HCT116 (cell line): ENCODE data around the gene IQUB. TPM values are rescaled to one million over a fixed set of nuclear protein-coding genes. Genes with fewer than 3 reads are reported as not detected.

Experiments used
- ATAC-seq: fragments of 200-7000 bp; cut with Tn5 transposase; 2 replicates; pipeline ENCODE4 v1.9.1; 2020; ENCODE audit warnings: mild to moderate bottlenecking, moderate library complexity
- BruUV-seq: library from RNA; stranded (reverse); fragments of 400-500 nt; replicated peaks from 2 replicates; lab custom pipeline; 2021; lab: Mats Ljungman, UMichigan
- CTCF ChIA-PET: fragments of 300-600 bp; sonication (Branson Sonifier 250); formaldehyde crosslinking; loops from one replicate; lab custom pipeline; 2021; ENCODE audit warnings: antibody characterized with exemption; lab: Charles Lee
- POLR2A ChIA-PET: fragments of 300-600, 350-600 bp; sonication (Branson Sonifier 250); formaldehyde crosslinking; loops from one replicate; lab custom pipeline; 2021; ENCODE audit warnings: antibody characterized with exemption; lab: Charles Lee
- RAD21 ChIA-PET, 2 experiments: fragments of 300-600 bp; sonication (Branson Sonifier 250); formaldehyde crosslinking; loops; one replicate each; lab custom pipeline; 2023; ENCODE audit warnings: low total read pairs in 2 of 2; ENCODE audit not compliant: uncharacterized antibody in 2 of 2, unreplicated experiment in 2 of 2, low non-redundant PET in 1 of 2; lab: Charles Lee
- DNase-seq: peaks from one replicate; pipeline ENCODE4 v3.0.0-alpha.2; 2010; ENCODE audit warnings: low read depth, low spot score
- H2AFZ ChIP-seq: fragments of 200-600 bp; shearing (Covaris generic), sonication (generic); 2 replicates; pipeline ENCODE4 v1.6.1; 2017; ENCODE audit warnings: low read depth, mixed run types, mixed read lengths, antibody characterized with exemption, low read length; ENCODE audit not compliant: poor library complexity, severe bottlenecking
- H3K27ac ChIP-seq: 2 replicates; pipeline ENCODE4 v1.5.1; 2012; ENCODE audit warnings: low read depth, low read length
- H3K27me3 ChIP-seq: fragments of 200-600 bp; sonication (generic); 2 replicates; pipeline ENCODE4 v1.6.1; 2016; ENCODE audit warnings: mixed run types, low read length, mixed read lengths; ENCODE audit not compliant: insufficient read depth
- H3K36me3 ChIP-seq, 2 experiments: fragments of 200-500 bp in 1 of 2; fragments of 200-600 bp in 1 of 2; sonication (Bioruptor generic) in 1 of 2; sonication (generic) in 1 of 2; 2 replicates each; pipeline versions ENCODE4 v1.5.1 to v1.6.1; 2014 to 2016; ENCODE audit warnings: low read length in 2 of 2, inconsistent platforms in 1 of 2, mixed read lengths in 1 of 2, mixed run types in 1 of 2; ENCODE audit not compliant: insufficient read depth in 2 of 2, control insufficient read depth in 1 of 2
- H3K4me1 ChIP-seq, 2 experiments: fragments of 200-600 bp in 1 of 2; sonication (generic) in 1 of 2; 2 replicates each; pipeline versions ENCODE4 v1.5.1 to v1.6.1; 2012 to 2017; ENCODE audit warnings: low read length in 2 of 2, inconsistent platforms in 1 of 2, mild to moderate bottlenecking in 1 of 2, mixed read lengths in 1 of 2, mixed run types in 1 of 2, moderate library complexity in 1 of 2; ENCODE audit not compliant: insufficient read depth in 2 of 2, control insufficient read depth in 1 of 2
- H3K4me2 ChIP-seq: fragments of 200-600 bp; sonication (generic); 2 replicates; pipeline ENCODE4 v1.6.1; 2017; ENCODE audit warnings: mixed run types, low read length, mixed read lengths
- H3K4me3 ChIP-seq, 2 experiments: fragments of 200-600 bp in 1 of 2; sonication (generic) in 1 of 2; replicated peaks in 1 of 2; 2 replicates each; pipeline ENCODE4 v1.5.1; 2011 to 2016; ENCODE audit warnings: low read length in 2 of 2, control low read depth in 1 of 2, low read depth in 1 of 2, mild to moderate bottlenecking in 1 of 2, mixed read lengths in 1 of 2, mixed run types in 1 of 2
- H3K79me2 ChIP-seq: fragments of 200-600 bp; sonication (generic); 2 replicates; pipeline ENCODE4 v1.6.1; 2017; ENCODE audit warnings: mild to moderate bottlenecking, mixed run types, low read length, moderate library complexity, mixed read lengths; ENCODE audit not compliant: insufficient read depth
- H3K9ac ChIP-seq: fragments of 200-600 bp; sonication (generic); 2 replicates; pipeline ENCODE4 v1.6.1; 2016; ENCODE audit warnings: low read length, mixed read lengths
- H3K9me2 ChIP-seq: fragments of 200-600 bp; sonication (generic), shearing (Covaris generic); 2 replicates; pipeline ENCODE4 v1.6.1; 2017; ENCODE audit warnings: mixed run types, mild to moderate bottlenecking, moderate library complexity; ENCODE audit not compliant: insufficient read depth
- H3K9me3 ChIP-seq, 2 experiments: fragments of 200-500 bp in 1 of 2; fragments of 200-600 bp in 1 of 2; sonication (Bioruptor generic) in 1 of 2; sonication (generic) in 1 of 2; 2 replicates each; pipeline ENCODE4 v1.6.1; 2014 to 2017; ENCODE audit warnings: low read length in 2 of 2, mixed read lengths in 2 of 2, inconsistent platforms in 1 of 2, low read depth in 1 of 2, mild to moderate bottlenecking in 1 of 2, mixed run types in 1 of 2, moderate library complexity in 1 of 2; ENCODE audit not compliant: control insufficient read depth in 1 of 2, insufficient read depth in 1 of 2
- H4K20me1 ChIP-seq: fragments of 200-600 bp; sonication (generic), shearing (Covaris generic); 2 replicates; pipeline ENCODE4 v1.6.1; 2017; ENCODE audit warnings: mixed run types, mild to moderate bottlenecking, moderate library complexity; ENCODE audit not compliant: insufficient read depth
- CEBPB ChIP-seq: IDR thresholded peaks from 2 replicates; pipeline ENCODE4 v1.6.1; 2012; ENCODE audit warnings: low read depth
- CTCF ChIP-seq, 3 experiments: fragments of 200-600 bp in 1 of 3; sonication (generic) in 1 of 3; IDR thresholded peaks in 2 of 3; conservative IDR thresholded peaks in 1 of 3; 2 replicates each; pipeline ENCODE4 v1.5.1; 2012 to 2017; ENCODE audit warnings: low read depth in 2 of 3, low read length in 2 of 3, antibody characterized with exemption in 1 of 3, borderline replicate concordance in 1 of 3, control low read depth in 1 of 3, mild to moderate bottlenecking in 1 of 3, mixed read lengths in 1 of 3, mixed run types in 1 of 3, moderate library complexity in 1 of 3; ENCODE audit not compliant: insufficient read depth in 1 of 3
- EGR1 ChIP-seq: IDR thresholded peaks from 2 replicates; pipeline ENCODE4 v1.6.1; 2012; ENCODE audit warnings: low read depth
- ELF1 ChIP-seq: IDR thresholded peaks from 2 replicates; pipeline ENCODE4 v1.6.1; 2012; ENCODE audit warnings: low read depth, borderline replicate concordance
- EZH2 ChIP-seq: fragments of 200-600 bp; sonication (generic); IDR thresholded peaks from 2 replicates; pipeline ENCODE4 v1.6.1; 2017; ENCODE audit warnings: antibody characterized with exemption, mixed run types
- JUND ChIP-seq: IDR thresholded peaks from 2 replicates; pipeline ENCODE4 v1.6.1; 2012
- POLR2A ChIP-seq: IDR thresholded peaks from 2 replicates; pipeline ENCODE4 v1.7.0; 2011; ENCODE audit warnings: borderline replicate concordance; ENCODE audit not compliant: insufficient read depth, insufficient read length; ENCODE audit errors: extremely low read depth
- POLR2AphosphoS5 ChIP-seq: IDR thresholded peaks from 2 replicates; pipeline ENCODE4 v1.6.1; 2011; ENCODE audit warnings: mild to moderate bottlenecking, low read depth, low read length, moderate library complexity
- RAD21 ChIP-seq: IDR thresholded peaks from 2 replicates; pipeline ENCODE4 v1.6.1; 2012; ENCODE audit warnings: low read depth, mild to moderate bottlenecking
- SIN3A ChIP-seq: IDR thresholded peaks from 2 replicates; pipeline ENCODE4 v1.6.1; 2012; ENCODE audit warnings: low read depth
- SP1 ChIP-seq: IDR thresholded peaks from 2 replicates; pipeline ENCODE4 v1.6.1; 2012; ENCODE audit warnings: low read depth
- SRF ChIP-seq: IDR thresholded peaks from 2 replicates; pipeline ENCODE4 v1.6.1; 2012; ENCODE audit warnings: low read depth
- TCF7L2 ChIP-seq: IDR thresholded peaks from 2 replicates; pipeline ENCODE4 v1.7.0; 2011; ENCODE audit warnings: borderline replicate concordance, inconsistent platforms; ENCODE audit not compliant: insufficient read depth, insufficient read length; ENCODE audit errors: extremely low read depth
- YY1 ChIP-seq: IDR thresholded peaks from 2 replicates; pipeline ENCODE4 v1.6.1; 2011; ENCODE audit warnings: low read length, low read depth, moderate library complexity, mild to moderate bottlenecking; ENCODE audit not compliant: insufficient replicate concordance; ENCODE audit errors: extremely low read depth
- ZBTB33 ChIP-seq: IDR thresholded peaks from 2 replicates; pipeline ENCODE4 v1.6.1; 2011; ENCODE audit warnings: mild to moderate bottlenecking, low read length, moderate library complexity; ENCODE audit not compliant: insufficient replicate concordance; ENCODE audit errors: extremely low read depth
- ZNF274 ChIP-seq: fragments of 200-500 bp; sonication (Bioruptor generic); IDR thresholded peaks from 2 replicates; pipeline ENCODE4 v1.6.1; 2014; ENCODE audit warnings: mild to moderate bottlenecking, low read depth, low read length, inconsistent platforms
- intact Hi-C: fragments of 100-400 bp; cut with micrococcal nuclease; formaldehyde crosslinking; loops from 2 replicates; pipeline ENCODE4 v1.10.0; 2022
- total RNA-seq: library from RNA; stranded (reverse); gene quantifications from one replicate; pipeline ENCODE4 v1.2.1, GENCODE V29; 2021; ENCODE audit not compliant: unreplicated experiment

IQUB gene
- total RNA-seq, 1 experiment from 2014 or later, result 0.79 TPM

- H3K27ac ChIP-seq, result no peak overlapping the region
- H3K4me2 ChIP-seq, result no peak overlapping the region
- intact Hi-C loops, result no loop called here
- no TSS peak for BruUV-seq
- H3K79me2 ChIP-seq, result peaks cover 3% of the 10 kb centered on the region
- H3K27me3 ChIP-seq, result no peaks in the 10 kb centered on the region
- H3K9me3 ChIP-seq, result no peaks in the 10 kb centered on the region
- no peaks in the 10 kb centered on the region for H4K20me1 ChIP-seq
- RAD21 ChIA-PET, result no interaction called here
- no peak overlapping the region for H2AFZ ChIP-seq
- peaks cover 0 to 5% of the 10 kb centered on the region in 2 experiments; a peak in 1 of 4 replicates for H3K4me1 ChIP-seq
- H3K9ac ChIP-seq, result no peak overlapping the region
- H3K36me3 ChIP-seq, result no peaks in the 10 kb centered on the region
- no peak for DNase-seq
- no peak for TF ChIP-seq ZBTB33
- no peak for TF ChIP-seq EZH2
- TF ChIP-seq SP1, result no peak
- TF ChIP-seq POLR2AphosphoS5, result no peak
- TF ChIP-seq ELF1, result no peak
- no peak for TF ChIP-seq TCF7L2
- no peak for TF ChIP-seq ZNF274
- no peak for TF ChIP-seq CEBPB
- no peak for TF ChIP-seq SIN3A
- TF ChIP-seq POLR2A, result no peak
- no peak for TF ChIP-seq JUND
- TF ChIP-seq RAD21, result no peak
- TF ChIP-seq EGR1, result no peak
- no peak for TF ChIP-seq CTCF (IDR thresholded peaks at IDR 0.05 in 2 of 3, conservative IDR thresholded peaks at IDR 0.05 in 1 of 3; ENCODE audit: borderline replicate concordance in 1 of 3, insufficient read depth in 1 of 3, low read depth in 2 of 3, low read length in 2 of 3)
- no peak for TF ChIP-seq SRF
- TF ChIP-seq YY1, result no peak
- TF ChIP-seq, all 23 proteins: peak for 0
- POLR2A ChIA-PET, result no interaction called here
- Histone ChIP-seq H3K4me3 (no peak overlapping the region), H3K9me2 (no peaks in the 10 kb centered on the region)
- CTCF ChIA-PET, result no interaction called here
- ATAC-seq, result no peak
Measured at GRCh38 chr7:123562121-123562520, 27.7 kb upstream of the IQUB start.
